ENCODE measurements around the gene PFKFB3.
A peak's percentile ranks its signal among the peaks of the same experiment; 100 is the strongest.
"Not testable (repeated sequence)": the region's sequence is repeated elsewhere in the genome, so short reads cannot be mapped to it uniquely, and the experiment has no call there.

PFKFB3 gene

GRCh38 chr10:6203331-6204062, 765 bp downstream of the PFKFB3 start:
- peak; percentile 74 for DNase-seq

GRCh38 chr10:6204063-6204340, 1.3 kb downstream of the PFKFB3 start:
- no peak for DNase-seq

GRCh38 chr10:6204341-6205191, 1.8 kb downstream of the PFKFB3 start:
- DNase-seq: peak; percentile 78

GRCh38 chr10:6206486-6206885, 3.8 kb downstream of the PFKFB3 start:
- not testable (repeated sequence) for DNase-seq

GRCh38 chr10:6207658-6208057, 4.9 kb downstream of the PFKFB3 start:
- DNase-seq: no peak

- DNase-seq: no peak
Observed at GRCh38 chr10:6208799-6209235, 6.1 kb downstream of the PFKFB3 start.

- DNase-seq: no peak
Observed at GRCh38 chr10:6211341-6211670, 8.6 kb downstream of the PFKFB3 start.

GRCh38 chr10:6211671-6212635, 9.2 kb downstream of the PFKFB3 start:
- DNase-seq: no peak

- DNase-seq: no peak
Observed at GRCh38 chr10:6212806-6213205, 10.1 kb downstream of the PFKFB3 start.

- no peak for DNase-seq
Observed at GRCh38 chr10:6213257-6213905, 10.6 kb downstream of the PFKFB3 start.

GRCh38 chr10:6213908-6214307, 11.2 kb downstream of the PFKFB3 start:
- no peak for DNase-seq

- no peak for DNase-seq
Observed at GRCh38 chr10:6214612-6215011, 11.9 kb downstream of the PFKFB3 start.

- no peak for DNase-seq
Observed at GRCh38 chr10:6215241-6215640, 12.5 kb downstream of the PFKFB3 start.

- DNase-seq: no peak
Observed at GRCh38 chr10:6215683-6216484, 13.2 kb downstream of the PFKFB3 start.

GRCh38 chr10:6216916-6217315, 14.2 kb downstream of the PFKFB3 start:
- no peak for DNase-seq

GRCh38 chr10:6217611-6218010, 14.9 kb downstream of the PFKFB3 start:
- DNase-seq: no peak

- peak; percentile 81 for DNase-seq
Observed at GRCh38 chr10:6218692-6219493, 16.2 kb downstream of the PFKFB3 start.

GRCh38 chr10:6219494-6219836, 16.7 kb downstream of the PFKFB3 start:
- DNase-seq: no peak

- no peak for DNase-seq
Observed at GRCh38 chr10:6220418-6221191, 17.9 kb downstream of the PFKFB3 start.

- no peak for DNase-seq
Observed at GRCh38 chr10:6221192-6221940, 18.6 kb downstream of the PFKFB3 start.

All from T1000 (cell line).